ENCODE measurements around the gene HABP4. TPM values are rescaled to one million over a fixed set of nuclear protein-coding genes. Genes with fewer than 3 reads are reported as not detected.

HABP4 gene
- total RNA-seq, 4 donors from 2014 or later, result 18.4 to 24.1 (median 20.8) TPM

- intact Hi-C loops (cut with DNase I), result no loop called here
- Histone ChIP-seq H3K4me1 (peaks cover 5 to 8% of the 10 kb centered on the region in 2 donors), H3K27ac (no peak overlapping the region), H3K36me3 (no peaks in the 10 kb centered on the region), H3K4me3 (replicated peaks in 1 of 3) (no peak overlapping the region), H3K9me3 (no peaks in the 10 kb centered on the region), H3K27me3 (no peaks in the 10 kb centered on the region)
- 61 to 65% methylated on average over 7 of the region's 7 CpGs for WGBS, 2 donors
- DNase-seq, result no peak
- no peak for TF ChIP-seq POLR2A (IDR thresholded peaks at IDR 0.05)
- TF ChIP-seq CTCF (IDR thresholded peaks at IDR 0.05), result no peak
Measured at GRCh38 chr9:96413302-96414221, 36.4 kb upstream of the HABP4 start.

GRCh38 chr9:96417051-96417586 lies 32.9 kb upstream of the HABP4 start:
- H3K27me3 ChIP-seq, result no peaks in the 10 kb centered on the region
- H3K9me3 ChIP-seq, result no peaks in the 10 kb centered on the region
- peak overlapping the region; percentile 30 to 71 (median 60) for H3K4me3 ChIP-seq (replicated peaks in 1 of 3)
- H3K36me3 ChIP-seq, result no peaks in the 10 kb centered on the region
- TF ChIP-seq CTCF (IDR thresholded peaks at IDR 0.05), result peak in 2 of 6 experiments; percentile 21 to 38
- peak in 1 of 2 donors; percentile 58 for TF ChIP-seq POLR2A (IDR thresholded peaks at IDR 0.05)
- H3K4me1 ChIP-seq, result peaks cover 5 to 28% of the 10 kb centered on the region in 2 donors
- intact Hi-C loops (cut with DNase I), result loop anchor here (5.0 kb wide), 1 partner anchor 40 kb away; no protein-coding TSS in a partner anchor
- 0 to 1% methylated on average over 7 to 12 of the region's 50 CpGs for WGBS, 2 donors
- peak; percentile 83 to 86 for DNase-seq
- peak overlapping the region; percentile 41 to 100 (median 83) for H3K27ac ChIP-seq

- WGBS, 2 donors, result 0 to 2% methylated on average over 3 to 26 of the region's 62 CpGs
- TF ChIP-seq POLR2A (IDR thresholded peaks at IDR 0.05) (no peak), CTCF (IDR thresholded peaks at IDR 0.05) (no peak)
- Histone ChIP-seq H3K27me3 (no peaks in the 10 kb centered on the region), H3K27ac (peak overlapping the region in 2 of 3 donors; percentile 83 to 100), H3K9me3 (no peaks in the 10 kb centered on the region), H3K36me3 (no peaks in the 10 kb centered on the region), H3K4me3 (replicated peaks in 1 of 3) (peak overlapping the region; percentile 29 to 71 (median 32)), H3K4me1 (peaks cover 5 to 28% of the 10 kb centered on the region in 2 donors)
- peak in 1 of 2 donors; percentile 16 for DNase-seq
- intact Hi-C loops (cut with DNase I), result loop anchor here (5.0 kb wide), 1 partner anchor 40 kb away; no protein-coding TSS in a partner anchor
Measured at GRCh38 chr9:96417661-96418082, 32.3 kb upstream of the HABP4 start.

GRCh38 chr9:96418083-96418919 lies 31.7 kb upstream of the HABP4 start, which contains the start of gene ZNF367:
Gene ZNF367, minus strand, starts transcription at chr9:96418370. Its CDS starts 338 bp downstream, at chr9:96418032.
- H3K4me1 ChIP-seq, result peaks cover 5 to 28% of the 10 kb centered on the region in 2 donors
- H3K27ac ChIP-seq, result peak within 1 kb of the TSS; percentile 90 to 100 (median 99)
- peak; percentile 98 to 99 for DNase-seq
- WGBS, 2 donors, result 1 to 3% methylated on average over 22 to 41 of the region's 100 CpGs
- intact Hi-C loops (cut with DNase I), result loop anchor here (5.0 kb wide), 1 partner anchor 41 kb away; no protein-coding TSS in a partner anchor
- peak in 1 of 2 donors; percentile 24 for TF ChIP-seq POLR2A (IDR thresholded peaks at IDR 0.05)
- TF ChIP-seq CTCF (IDR thresholded peaks at IDR 0.05), result no peak
- H3K36me3 ChIP-seq, result no peaks in the 10 kb centered on the region
- peak within 1 kb of the TSS; percentile 30 to 71 (median 60) for H3K4me3 ChIP-seq (replicated peaks in 1 of 3)
- H3K9me3 ChIP-seq, result no peaks in the 10 kb centered on the region
- no peaks in the 10 kb centered on the region for H3K27me3 ChIP-seq
